Measurements from ENCODE around the gene RFNG. TPM values are rescaled to one million over a fixed set of nuclear protein-coding genes. Genes with fewer than 3 reads are reported as not detected.

The RFNG gene
- total and polyA plus RNA-seq, 2 of the 13 experiments (the other 11 are each of a cell fraction or from before 2014, with no cell fraction given), result 61.4 to 64.0 TPM

DNA sequence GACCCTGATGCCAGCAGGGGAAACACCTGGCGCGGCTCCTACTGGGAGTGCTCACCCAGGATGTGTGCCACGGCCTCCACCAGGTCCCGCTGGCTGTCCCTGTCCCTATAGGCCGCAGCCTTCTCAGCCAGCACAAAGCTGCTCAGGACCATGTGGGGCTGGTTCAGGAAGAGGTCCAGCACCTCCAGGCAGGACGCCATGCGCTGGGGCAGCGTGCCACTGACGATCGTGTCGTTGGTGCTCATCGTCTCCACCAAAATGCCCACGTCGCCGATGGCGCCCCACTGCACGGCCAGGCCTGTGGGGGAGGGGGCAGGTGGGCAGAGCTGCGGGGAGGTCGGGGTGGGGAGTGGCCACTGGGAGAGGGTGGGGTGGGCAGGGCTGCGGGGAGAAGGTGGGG, 29.9 kb upstream of the RFNG start:
- ATAC-seq (no peak), DNase-seq (ENCODE audit: low spot score) (no peak), FAIRE-seq (no peak)
- Histone ChIP-seq H3K9ac (ENCODE audit: insufficient read depth, low read depth, low read length) (no peak overlapping the region), H3K4me2 (ENCODE audit: low read depth, low read length) (no peak overlapping the region), H3K27me3 (ENCODE audit: control insufficient read depth in 1 of 2, insufficient read depth in 2 of 2, low read length in 2 of 2) (no peaks in the 10 kb centered on the region), H4K20me1 (ENCODE audit: insufficient read depth, low read length) (peaks cover 53% of the 10 kb centered on the region), H3K4me1 (ENCODE audit: insufficient read depth, low read length) (no peaks in the 10 kb centered on the region), H3K36me3 (replicated peaks in 1 of 2; ENCODE audit: control insufficient read depth in 1 of 2, insufficient read depth in 2 of 2, low read length in 2 of 2) (peaks cover 67 to 80% of the 10 kb centered on the region in 2 experiments), H2AFZ (ENCODE audit: low read length) (no peak overlapping the region), H3K9me3 (ENCODE audit: low read length) (no peaks in the 10 kb centered on the region), H3K4me3 (replicated peaks in 1 of 3; ENCODE audit: insufficient read depth in 1 of 3, low read depth in 2 of 3, low read length in 3 of 3) (no peak overlapping the region), H3K27ac (ENCODE audit: extremely low read length, insufficient read depth, low read length) (no peak overlapping the region), H3K79me2 (ENCODE audit: insufficient read depth, low read length) (no peaks in the 10 kb centered on the region)
- intact Hi-C loops (cut with micrococcal nuclease; ENCODE audit: unreplicated experiment) (no loop called here), in situ Hi-C loops (cut with HindIII; ENCODE audit: extremely low pct_ligation_motif_present, low pct_unique_long_range_greater_than_20kb) (no loop called here)
- ChIA-PET CTCF (ENCODE audit: low intra/inter-chr PET ratio, low total read pairs) (no interaction called here), POLR2A (interaction anchor here (1.2 kb wide), 1 partner anchor 18 kb away, joined by 3 read pairs; no protein-coding TSS in a partner anchor)
- TF ChIP-seq NR2F1 (CRISPR knock-in tag; IDR thresholded peaks at IDR 0.05) (no peak), HNRNPL (IDR thresholded peaks at IDR 0.05; ENCODE audit: low read depth, low read length) (0 out of 2 replicates have a peak, but pooled peaks have one; percentile 31), POLR2A (IDR thresholded peaks at IDR 0.05; ENCODE audit: insufficient read depth in 1 of 2, low read depth in 2 of 2, low read length in 2 of 2) (0 out of 4 replicates have a peak, but pooled peaks have one; percentile 9 to 12), SRSF4 (IDR thresholded peaks at IDR 0.05; ENCODE audit: low read depth, low read length, poor library complexity, severe bottlenecking) (peak; percentile 37), ZNF30 (CRISPR knock-in tag; IDR thresholded peaks at IDR 0.05) (0 out of 2 replicates have a peak, but pooled peaks have one; percentile 51), EHMT2 (IDR thresholded peaks at IDR 0.05; ENCODE audit: borderline replicate concordance, low read depth, low read length) (no peak)
- no TSS peak for BruUV-seq (replicated peaks)
- WGBS (ENCODE audit: low lambda C conversion rate), result 96% methylated on average over 18 of the region's 20 CpGs

- ATAC-seq (no peak), FAIRE-seq (no peak), DNase-seq (ENCODE audit: low spot score) (no peak)
- no peaks in the 10 kb centered on the region for H3K27me3 ChIP-seq (ENCODE audit: control insufficient read depth in 1 of 2, insufficient read depth in 2 of 2, low read length in 2 of 2)
- BruUV-seq (replicated peaks), result no TSS peak
- H3K9me3 ChIP-seq (ENCODE audit: low read length), result no peaks in the 10 kb centered on the region
- H3K36me3 ChIP-seq (replicated peaks in 1 of 2; ENCODE audit: control insufficient read depth in 1 of 2, insufficient read depth in 2 of 2, low read length in 2 of 2), result peaks cover 61 to 74% of the 10 kb centered on the region in 2 experiments
- POLR2A ChIA-PET, result interaction anchor here (1.2 kb wide), 1 partner anchor 17 kb away, joined by 3 read pairs; no protein-coding TSS in a partner anchor
- intact Hi-C loops (cut with micrococcal nuclease; ENCODE audit: unreplicated experiment) (no loop called here), in situ Hi-C loops (cut with HindIII; ENCODE audit: extremely low pct_ligation_motif_present, low pct_unique_long_range_greater_than_20kb) (no loop called here)
- H3K4me2 ChIP-seq (ENCODE audit: low read depth, low read length), result no peak overlapping the region
- no peak overlapping the region for H3K4me3 ChIP-seq (replicated peaks in 1 of 3; ENCODE audit: insufficient read depth in 1 of 3, low read depth in 2 of 3, low read length in 3 of 3)
- 97% methylated on average over 35 of the region's 44 CpGs for WGBS (ENCODE audit: low lambda C conversion rate)
- H3K9ac ChIP-seq (ENCODE audit: insufficient read depth, low read depth, low read length), result no peak overlapping the region
- peaks cover 50% of the 10 kb centered on the region for H4K20me1 ChIP-seq (ENCODE audit: insufficient read depth, low read length)
- CTCF ChIA-PET (ENCODE audit: low intra/inter-chr PET ratio, low total read pairs), result no interaction called here
- H3K27ac ChIP-seq (ENCODE audit: extremely low read length, insufficient read depth, low read length), result no peak overlapping the region
- no peak overlapping the region for H2AFZ ChIP-seq (ENCODE audit: low read length)
- H3K4me1 ChIP-seq (ENCODE audit: insufficient read depth, low read length), result peaks cover 4% of the 10 kb centered on the region; the same call in 1 of the 2 replicates
- H3K79me2 ChIP-seq (ENCODE audit: insufficient read depth, low read length), result no peaks in the 10 kb centered on the region
- no peak for TF ChIP-seq ZNF33B (CRISPR knock-in tag; IDR thresholded peaks at IDR 0.05)
- no peak for TF ChIP-seq ETS1 (CRISPR knock-in tag; IDR thresholded peaks at IDR 0.05)
- TF ChIP-seq ZNF552 (CRISPR knock-in tag; IDR thresholded peaks at IDR 0.05; ENCODE audit: borderline replicate concordance), result 0 out of 2 replicates have a peak, but pooled peaks have one; percentile 43
- TF ChIP-seq DBP (CRISPR knock-in tag; IDR thresholded peaks at IDR 0.05; ENCODE audit: not compliant biosample characterization), result no peak
- TF ChIP-seq ZBTB4 (CRISPR knock-in tag; IDR thresholded peaks at IDR 0.05; ENCODE audit: borderline replicate concordance), result peak; percentile 34; the same call in 1 of the 2 replicates
- no peak for TF ChIP-seq PTBP1 (IDR thresholded peaks at IDR 0.05; ENCODE audit: low read depth, low read length, poor library complexity, severe bottlenecking)
Measured at GRCh38 chr17:82080789-82081464, 29.3 kb upstream of the RFNG start.
